ENCODE results near the gene GZF1.
"Not testable (repeated sequence)": the region's sequence is repeated elsewhere in the genome, so short reads cannot be mapped to it uniquely, and the experiment has no call there.

The GZF1 gene

DNA sequence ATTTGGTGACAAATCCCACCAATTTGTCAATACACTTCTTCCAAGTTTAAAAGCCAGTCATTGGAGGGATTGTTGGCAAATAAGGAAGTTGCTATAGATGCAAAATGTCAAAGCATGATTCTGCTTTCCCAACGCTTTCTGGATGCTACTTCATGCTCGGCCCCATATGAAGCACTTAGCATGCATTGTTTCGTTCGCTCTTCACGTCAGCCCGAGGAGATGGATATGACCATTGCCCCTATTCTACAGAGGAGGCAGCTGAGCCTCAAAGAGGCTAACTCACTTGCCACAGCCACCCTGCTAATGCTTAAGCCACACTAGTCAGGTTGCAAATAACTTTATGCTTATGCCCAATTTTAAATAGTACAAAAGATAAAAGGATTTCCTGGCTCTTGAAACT, 14.2 kb upstream of the GZF1 start:
- DNase-seq, result no peak

GRCh38 chr20:23348510-23348909, 13.5 kb upstream of the GZF1 start:
- DNase-seq, result not testable (repeated sequence)

DNA sequence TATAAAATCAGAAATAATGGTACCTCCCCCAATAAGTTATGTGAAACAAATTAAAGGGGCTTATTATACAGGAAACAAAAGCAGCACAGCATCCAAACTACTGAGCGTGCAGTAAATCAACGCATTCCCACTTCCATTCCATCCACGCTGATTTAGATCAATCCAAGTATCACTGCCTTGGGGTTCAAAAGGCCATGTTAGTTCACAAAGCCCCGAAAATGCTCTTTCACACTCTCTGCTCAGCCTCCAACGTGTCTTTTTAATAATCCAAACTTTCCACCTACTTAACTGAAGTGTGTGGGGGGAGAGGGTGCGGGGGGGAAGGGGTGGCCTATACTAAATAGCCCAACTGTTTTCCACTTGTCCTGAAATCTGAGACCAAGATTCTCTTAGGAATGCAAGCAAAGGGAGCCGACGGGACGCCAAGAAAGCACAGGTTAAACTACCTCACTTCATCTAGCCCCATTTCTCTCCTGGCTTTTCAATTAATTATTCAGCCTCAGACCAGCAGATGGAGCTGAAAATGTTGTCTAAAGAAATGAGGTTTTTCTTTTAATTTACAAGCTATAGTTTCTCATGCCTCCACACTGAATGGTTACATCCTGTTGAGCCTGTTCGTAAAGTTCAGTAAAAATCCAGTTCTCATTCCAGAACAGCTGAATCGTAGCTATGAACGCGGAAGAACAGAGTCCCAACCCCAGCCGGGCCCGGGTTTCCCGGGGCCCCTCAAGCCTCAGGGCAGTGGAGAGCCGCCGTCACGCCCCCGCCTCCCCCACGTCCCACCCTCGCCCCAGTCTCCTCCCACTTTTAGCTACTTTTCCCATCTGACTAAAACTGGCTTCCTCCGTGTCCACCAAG, 12.4 kb upstream of the GZF1 start:
- DNase-seq, result no peak

GRCh38 chr20:23350196-23350903, 11.6 kb upstream of the GZF1 start, which contains the start of gene NXT1:
NXT1 (plus strand) TSS chr20:23350791; CDS start chr20:23354042, 3,251 bp downstream.
- peak; percentile 99 for DNase-seq

DNA sequence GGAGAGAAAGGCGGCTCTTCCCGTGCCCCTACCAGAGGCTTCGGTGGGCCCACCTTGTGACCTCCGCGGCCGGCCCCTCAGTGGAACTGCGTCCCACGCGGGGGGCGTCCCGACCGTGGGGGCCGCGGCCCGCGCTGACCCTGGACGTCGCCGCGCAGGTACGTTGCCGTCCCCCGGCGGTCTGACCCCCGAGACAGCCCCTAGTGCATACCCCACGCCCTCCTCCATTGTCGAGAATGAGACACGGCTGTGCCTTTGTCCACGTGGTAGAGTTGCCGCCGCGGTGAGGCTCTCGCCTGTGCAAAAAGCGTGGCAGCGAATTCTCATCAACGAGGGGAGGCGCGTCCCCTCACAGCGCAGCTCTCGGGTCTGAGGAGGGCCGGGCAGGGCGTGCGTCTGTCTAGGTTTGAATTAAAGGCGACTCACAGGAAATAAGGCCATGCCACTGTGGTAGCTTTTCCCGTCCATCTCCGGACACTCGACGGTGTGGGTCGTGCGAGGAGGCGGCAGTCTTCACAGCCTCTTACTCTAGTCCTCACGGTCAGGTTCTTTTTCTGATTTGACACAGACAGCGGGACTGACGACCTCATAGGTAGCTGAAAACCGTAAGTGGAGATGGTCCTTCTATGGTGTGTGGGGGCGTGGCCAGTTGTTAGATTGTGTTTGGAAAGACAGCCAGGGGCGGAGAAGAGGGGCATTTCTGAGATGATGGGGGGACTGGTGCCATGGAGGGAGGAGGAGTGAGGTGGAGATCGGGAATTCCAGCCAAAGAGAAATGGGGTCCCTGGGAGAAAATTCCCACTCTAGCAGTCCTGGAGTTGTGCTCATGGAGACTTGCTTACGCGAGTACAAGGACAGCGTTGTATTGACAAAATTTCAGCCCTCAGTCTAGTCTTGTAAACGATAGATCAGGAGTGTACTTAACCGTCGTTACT, 10.8 kb upstream of the GZF1 start:
- peak; percentile 27 for DNase-seq

GRCh38 chr20:23356203-23356602, 5.8 kb upstream of the GZF1 start:
- no peak for DNase-seq

GRCh38 chr20:23357767-23358562, 4.0 kb upstream of the GZF1 start:
- peak; percentile 98 for DNase-seq

- DNase-seq, result no peak
Measured at GRCh38 chr20:23358563-23358906, 3.4 kb upstream of the GZF1 start.

- DNase-seq, result no peak
Measured at GRCh38 chr20:23358923-23359593, 2.9 kb upstream of the GZF1 start.

GRCh38 chr20:23360531-23360930, 1.5 kb upstream of the GZF1 start:
- no peak for DNase-seq

DNA sequence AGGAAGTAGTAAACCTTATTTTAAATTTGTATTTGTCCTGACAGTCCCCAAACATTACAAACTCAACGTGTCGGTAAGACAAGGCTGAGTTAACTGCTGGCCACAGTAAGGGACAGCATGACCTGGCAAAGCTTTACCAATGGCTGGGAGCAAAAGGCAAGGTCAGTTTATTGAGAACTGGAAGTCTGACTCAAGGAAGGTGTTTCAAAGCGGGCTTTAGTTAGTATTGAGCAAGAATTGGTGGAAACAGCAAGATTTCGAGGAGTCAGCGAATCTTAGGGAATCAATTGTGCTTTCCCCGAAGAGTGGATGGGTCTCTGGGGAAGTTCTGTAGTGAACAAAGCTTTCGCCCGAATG, 885 bp upstream of the GZF1 start:
- DNase-seq, result no peak

DNA sequence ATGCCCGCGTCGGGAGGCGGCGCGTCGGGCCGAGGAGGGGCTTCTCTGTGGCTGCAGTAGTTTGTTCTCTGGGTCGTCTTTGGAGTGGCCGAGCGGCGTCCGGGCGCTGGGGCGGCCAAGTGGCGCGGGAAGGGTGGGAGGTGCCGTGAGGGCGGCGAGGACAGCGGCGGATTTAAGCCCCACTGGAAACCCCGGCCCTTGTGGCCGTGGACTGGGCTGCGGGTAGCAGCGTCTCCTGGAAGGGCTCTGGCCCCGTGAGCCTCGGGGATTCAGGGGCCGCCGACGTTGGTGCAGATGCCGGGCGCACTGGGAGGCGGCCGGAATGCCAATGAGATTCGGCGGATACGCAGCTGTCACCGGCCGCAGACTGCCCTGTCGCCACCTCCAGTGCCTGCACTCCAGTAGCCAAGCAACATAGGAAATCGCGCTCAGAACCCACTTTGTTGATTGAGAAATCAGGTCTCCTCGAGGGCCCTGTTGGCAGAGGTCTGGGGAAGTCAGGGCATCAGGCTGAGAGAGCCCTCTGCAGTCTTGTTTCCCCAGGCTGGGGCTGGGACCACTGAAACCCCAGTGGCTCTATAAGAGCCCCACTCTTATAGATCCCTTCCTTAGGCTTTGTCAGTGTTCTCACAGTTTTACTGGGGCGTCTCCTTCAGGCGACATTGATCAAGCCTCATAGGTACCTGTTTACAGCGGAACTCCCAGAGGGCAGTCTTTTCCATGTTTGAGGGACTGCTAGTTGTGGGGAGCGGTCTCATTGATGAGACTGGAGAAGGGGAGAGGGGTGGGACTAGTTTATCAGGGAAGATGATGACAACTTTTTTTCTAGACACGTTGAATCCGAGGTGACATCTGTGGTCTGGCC, 642 bp downstream of the GZF1 start:
- DNase-seq, result no peak

DNA sequence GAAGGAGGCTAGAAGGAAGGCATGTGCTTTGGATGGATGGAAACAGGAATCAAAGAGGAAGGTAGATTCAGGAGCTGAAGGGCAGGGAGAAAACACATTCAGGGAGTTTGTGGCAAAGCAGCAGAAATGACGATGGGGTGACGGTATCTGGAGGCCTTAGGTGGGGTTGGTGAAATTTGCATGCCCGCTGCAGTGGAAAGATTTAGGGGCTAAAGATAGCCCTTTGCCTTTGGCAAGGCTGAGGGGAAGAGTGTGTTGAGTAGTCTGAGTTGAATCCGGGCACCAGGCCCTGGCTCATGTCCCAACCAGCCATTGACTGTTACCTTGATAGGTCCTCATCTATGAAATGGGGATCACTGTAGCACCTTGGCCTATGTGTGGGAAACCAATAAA, 1.3 kb downstream of the GZF1 start:
- DNase-seq, result no peak

GRCh38 chr20:23365390-23366165, 3.6 kb downstream of the GZF1 start:
- no peak for DNase-seq

DNA sequence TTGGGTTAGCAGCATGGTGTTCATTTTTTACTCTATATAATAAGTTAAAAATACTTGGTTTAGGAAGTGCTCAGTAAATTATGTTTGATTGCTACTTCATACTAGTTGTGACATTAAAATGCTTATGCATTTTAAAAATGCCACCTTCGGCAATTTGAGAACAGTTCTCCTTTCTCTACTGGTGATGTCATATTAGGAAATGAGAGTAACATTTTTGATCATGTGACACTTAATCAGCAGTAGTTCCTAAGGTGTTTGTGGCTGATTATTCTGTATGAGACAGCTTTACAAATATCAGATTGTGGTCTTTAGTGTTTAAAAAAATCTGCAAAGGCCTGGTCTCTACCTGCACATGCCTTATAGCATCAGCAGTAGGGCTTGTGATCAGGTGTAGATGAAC, 4.4 kb downstream of the GZF1 start:
- DNase-seq, result no peak

- no peak for DNase-seq
Measured at GRCh38 chr20:23367770-23368169, 5.8 kb downstream of the GZF1 start.

GRCh38 chr20:23368316-23369071, 6.5 kb downstream of the GZF1 start:
- no peak for DNase-seq

- no peak for DNase-seq
Measured at GRCh38 chr20:23369072-23369823, 7.3 kb downstream of the GZF1 start.

Measured in NCI-H226 (cell line).